H1 (cell line): ENCODE data around the gene SEL1L. TPM values are rescaled to one million over a fixed set of nuclear protein-coding genes. Genes with fewer than 3 reads are reported as not detected.

Source experiments
- BCL11A ChIP-seq, 2 experiments: IDR thresholded peaks; one replicate each; pipeline ENCODE4 v1.6.1; 2011; ENCODE audit warnings: low read depth in 2 of 2, low read length in 2 of 2, mild to moderate bottlenecking in 2 of 2
- CBX5 ChIP-seq: fragments of 300-800, 300-1000 bp; sonication (generic); IDR thresholded peaks from 2 replicates; pipeline ENCODE4 v1.7.1; 2016; ENCODE audit warnings: antibody characterized with exemption, low read length, low read depth
- HDAC2 ChIP-seq, 2 experiments: fragments of 300-600 bp in 1 of 2; sonication (generic) in 1 of 2; IDR thresholded peaks; 2 replicates each; pipeline ENCODE4 v1.6.1; 2011 to 2012; ENCODE audit warnings: low read depth in 2 of 2, low read length in 2 of 2, mild to moderate bottlenecking in 2 of 2, moderate library complexity in 2 of 2, borderline replicate concordance in 1 of 2, inconsistent platforms in 1 of 2
- HDAC6 ChIP-seq: IDR thresholded peaks from one replicate; pipeline ENCODE4 v1.7.1; 2012; ENCODE audit warnings: low read depth, mild to moderate bottlenecking, inconsistent platforms, low read length, moderate library complexity
- KDM1A ChIP-seq: fragments of 200-600, 300-600 bp; sonication (generic); IDR thresholded peaks from 2 replicates; pipeline ENCODE4 v1.7.1; 2016; ENCODE audit warnings: mild to moderate bottlenecking, low read length, borderline replicate concordance
- KDM4A ChIP-seq: IDR thresholded peaks from one replicate; pipeline ENCODE4 v1.7.1; 2012; ENCODE audit warnings: low read depth, mild to moderate bottlenecking, moderate library complexity, low read length, inconsistent platforms; ENCODE audit not compliant: severe bottlenecking
- NRF1 ChIP-seq: IDR thresholded peaks from 2 replicates; pipeline ENCODE4 v1.6.1; 2011; ENCODE audit warnings: mild to moderate bottlenecking, low read depth, low read length, improper control_type of control experiment
- SIRT6 ChIP-seq: IDR thresholded peaks from one replicate; pipeline ENCODE4 v1.7.1; 2012; ENCODE audit warnings: low read length, inconsistent platforms
- TCF12 ChIP-seq: IDR thresholded peaks from 2 replicates; pipeline ENCODE4 v1.6.1; 2011; ENCODE audit warnings: low read depth, mild to moderate bottlenecking, low read length
- polyA plus RNA-seq, 7 experiments: library from polyadenylated mRNA; depleted of rRNA in 3 of 7; stranded (reverse) in 5 of 7; unstranded in 2 of 7; fragments of >200 nt in 5 of 7; fragments of 200-250 nt in 2 of 7; gene quantifications; 1 replicate in 5 of 7; 2 replicates in 1 of 7; 4 replicates in 1 of 7; pipeline versions ENCODE4 v1.2.1 to v1.2.3, GENCODE V29; 2011 to 2013; ENCODE audit warnings: missing spikeins in 2 of 7, mixed read lengths in 2 of 7
- total RNA-seq: library from RNA; stranded (reverse); fragmentation: NEBNext Ultra II Directional; extraction: Animal tissue kit (Norgen Biotek cat#: 25700); gene quantifications from 2 replicates; pipeline ENCODE4 v1.2.1, GENCODE V29; 2021
- TF ChIP-seq, protein P1 (sequence below): IDR thresholded peaks from 2 replicates; pipeline ENCODE4 v1.6.1; 2011; ENCODE audit warnings: low read depth, mild to moderate bottlenecking, low read length; ENCODE audit not compliant: insufficient read depth
- TF ChIP-seq, protein P2 (sequence below): IDR thresholded peaks from 2 replicates; pipeline ENCODE4 v1.6.1; 2012; ENCODE audit warnings: inconsistent platforms

Gene SEL1L
- total and polyA plus RNA-seq, 2 of the 8 experiments (the other 6 are each of a cell fraction or from before 2014, with no cell fraction given) = 4.3 to 34.9 TPM

DNA sequence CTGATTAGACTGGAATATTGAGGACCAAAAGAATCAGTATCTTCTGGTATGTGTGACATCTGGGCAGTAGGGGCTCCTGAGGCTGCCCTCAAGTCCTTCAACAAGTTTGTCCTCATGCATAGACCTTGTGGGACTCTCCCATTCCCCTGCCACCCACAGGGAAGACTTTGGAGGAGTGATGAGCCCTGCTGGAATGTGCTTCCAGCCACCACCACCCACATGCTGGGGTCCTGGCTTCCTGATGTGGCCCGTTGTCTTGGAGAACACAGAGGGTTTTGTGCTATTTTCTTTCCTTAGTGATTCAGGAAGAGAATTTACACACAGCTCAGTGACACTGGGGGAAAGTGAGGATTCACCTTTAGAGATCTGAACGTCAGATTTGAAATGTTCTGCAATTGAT is 29.2 kb upstream of the SEL1L start (continued):
- TF ChIP-seq, protein P1, sequence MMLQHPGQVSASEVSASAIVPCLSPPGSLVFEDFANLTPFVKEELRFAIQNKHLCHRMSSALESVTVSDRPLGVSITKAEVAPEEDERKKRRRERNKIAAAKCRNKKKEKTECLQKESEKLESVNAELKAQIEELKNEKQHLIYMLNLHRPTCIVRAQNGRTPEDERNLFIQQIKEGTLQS = no peak
- TF ChIP-seq NRF1 = no peak
- no peak for TF ChIP-seq TCF12
- no peak for TF ChIP-seq KDM4A
- TF ChIP-seq HDAC6 = no peak
- TF ChIP-seq HDAC2 (IDR thresholded peaks at IDR 0.05; ENCODE audit: borderline replicate concordance in 1 of 2, low read depth in 2 of 2, low read length in 2 of 2) = no peak
- TF ChIP-seq KDM1A = no peak
- TF ChIP-seq SIRT6 = no peak
- TF ChIP-seq, protein P2, sequence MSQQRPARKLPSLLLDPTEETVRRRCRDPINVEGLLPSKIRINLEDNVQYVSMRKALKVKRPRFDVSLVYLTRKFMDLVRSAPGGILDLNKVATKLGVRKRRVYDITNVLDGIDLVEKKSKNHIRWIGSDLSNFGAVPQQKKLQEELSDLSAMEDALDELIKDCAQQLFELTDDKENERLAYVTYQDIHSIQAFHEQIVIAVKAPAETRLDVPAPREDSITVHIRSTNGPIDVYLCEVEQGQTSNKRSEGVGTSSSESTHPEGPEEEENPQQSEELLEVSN = peak; percentile 25; the same call in 1 of the 2 replicates
- TF ChIP-seq BCL11A (IDR thresholded peaks at IDR 0.05; ENCODE audit: low read depth in 2 of 2, low read length in 2 of 2) = no peak
- no peak for TF ChIP-seq CBX5
